GM23338 (cell line): ENCODE results near the gene NBAS. TPM values are rescaled to one million over a fixed set of nuclear protein-coding genes. Genes with fewer than 3 reads are reported as not detected.

Experiments
- ATAC-seq: fragments of 200-7000 bp; cut with Tn5 transposase; 3 replicates; pipeline ENCODE4 v1.9.1; 2020
- DNase-seq: peaks from one replicate; pipeline ENCODE4 v3.0.0-alpha.2; 2015; ENCODE audit warnings: low spot score
- H2AFZ ChIP-seq: fragments of 200-600 bp; sonication (generic); 2 replicates; pipeline ENCODE4 v1.8.0; 2016; ENCODE audit warnings: antibody characterized with exemption, mild to moderate bottlenecking, moderate library complexity
- H3F3A ChIP-seq: fragments of 200-600 bp; sonication (generic); replicated peaks from 2 replicates; pipeline ENCODE4 v1.8.0; 2017; ENCODE audit warnings: antibody characterized with exemption, mixed run types, low read depth
- H3K27ac ChIP-seq: fragments of 200-600 bp; sonication (generic); 2 replicates; pipeline ENCODE4 v1.6.1; 2016; ENCODE audit warnings: low read depth
- H3K27me3 ChIP-seq: fragments of 200-600 bp; sonication (generic); 2 replicates; pipeline ENCODE4 v1.8.0; 2016; ENCODE audit warnings: mild to moderate bottlenecking, mixed run types, moderate library complexity; ENCODE audit not compliant: insufficient read depth
- H3K36me3 ChIP-seq: fragments of 200-600 bp; sonication (generic); 2 replicates; pipeline ENCODE4 v1.8.0; 2016; ENCODE audit warnings: mild to moderate bottlenecking; ENCODE audit not compliant: insufficient read depth
- H3K4me1 ChIP-seq: fragments of 200-600 bp; sonication (generic); 2 replicates; pipeline ENCODE4 v1.8.0; 2016; ENCODE audit warnings: mild to moderate bottlenecking, moderate library complexity; ENCODE audit not compliant: insufficient read depth
- H3K4me2 ChIP-seq: fragments of 200-600 bp; sonication (generic); 2 replicates; pipeline ENCODE4 v1.7.1; 2017; ENCODE audit warnings: mixed run types
- H3K4me3 ChIP-seq: fragments of 200-600 bp; sonication (generic); 2 replicates; pipeline ENCODE4 v1.6.1; 2016; ENCODE audit warnings: mixed run types
- H3K79me2 ChIP-seq: fragments of 200-600 bp; sonication (generic); replicated peaks from 2 replicates; pipeline ENCODE4 v1.8.0; 2017; ENCODE audit warnings: mild to moderate bottlenecking; ENCODE audit not compliant: insufficient read depth
- H3K9me2 ChIP-seq: fragments of 200-600 bp; sonication (generic); 2 replicates; pipeline ENCODE4 v1.8.0; 2017; ENCODE audit not compliant: insufficient read depth
- H4K20me1 ChIP-seq: fragments of 200-600 bp; sonication (generic); replicated peaks from 2 replicates; pipeline ENCODE4 v1.8.0; 2017; ENCODE audit warnings: mild to moderate bottlenecking; ENCODE audit not compliant: insufficient read depth
- H3K27ac Mint-ChIP-seq: 2 replicates; pipeline ENCODE4 v1.8.0; 2020; ENCODE audit warnings: inconsistent platforms, mild to moderate bottlenecking, moderate library complexity, mixed read lengths
- H3K27me3 Mint-ChIP-seq: 3 replicates; pipeline ENCODE4 v1.8.0; 2022; ENCODE audit warnings: low read depth, mild to moderate bottlenecking, moderate library complexity, mixed read lengths, inconsistent platforms; ENCODE audit not compliant: insufficient read depth, poor library complexity
- H3K36me3 Mint-ChIP-seq: 3 replicates; pipeline ENCODE4 v1.8.0; 2021; ENCODE audit warnings: low read depth, mild to moderate bottlenecking, inconsistent platforms, moderate library complexity, mixed read lengths
- H3K4me1 Mint-ChIP-seq: 3 replicates; pipeline ENCODE4 v1.8.0; 2020; ENCODE audit warnings: mild to moderate bottlenecking, inconsistent platforms, mixed read lengths
- H3K4me3 Mint-ChIP-seq: 3 replicates; pipeline ENCODE4 v1.8.0; 2021; ENCODE audit warnings: moderate library complexity, mild to moderate bottlenecking, inconsistent platforms, mixed read lengths
- H3K9me3 Mint-ChIP-seq: 3 replicates; pipeline ENCODE4 v1.8.0; 2020; ENCODE audit warnings: moderate library complexity, mild to moderate bottlenecking, inconsistent platforms, mixed read lengths
- CREB1 ChIP-seq: fragments of 250-450 bp; sonication (Bioruptor Pico); IDR thresholded peaks from 2 replicates; pipeline ENCODE4 v1.5.0; 2020; ENCODE audit warnings: low read depth, mild to moderate bottlenecking, moderate library complexity
- EZH2 ChIP-seq: fragments of 200-600 bp; sonication (generic); IDR thresholded peaks from one replicate; pipeline ENCODE4 v1.8.0; 2017; ENCODE audit warnings: antibody characterized with exemption, mild to moderate bottlenecking, low read depth; ENCODE audit not compliant: unreplicated experiment
- EZH2phosphoT487 ChIP-seq: fragments of 200-600 bp; sonication (generic); IDR thresholded peaks from one replicate; pipeline ENCODE4 v1.8.1; 2018; ENCODE audit warnings: antibody characterized with exemption; ENCODE audit not compliant: unreplicated experiment
- JUNB ChIP-seq: IDR thresholded peaks from one replicate; pipeline ENCODE4 v1.6.1; 2016; ENCODE audit warnings: antibody characterized with exemption; ENCODE audit not compliant: unreplicated experiment
- NANOG ChIP-seq: IDR thresholded peaks from 2 replicates; pipeline ENCODE4 v1.6.1; 2016; ENCODE audit warnings: antibody characterized with exemption, borderline replicate concordance
- POLR2AphosphoS5 ChIP-seq: IDR thresholded peaks from 2 replicates; pipeline ENCODE4 v1.6.1; 2016; ENCODE audit warnings: antibody characterized with exemption, low read depth
- STAT1 ChIP-seq: IDR thresholded peaks from one replicate; pipeline ENCODE4 v1.6.1; 2016; ENCODE audit warnings: antibody characterized with exemption; ENCODE audit not compliant: unreplicated experiment
- ZNF114 ChIP-seq: fragments of 250-450 bp; sonication (Bioruptor Pico); IDR thresholded peaks from 2 replicates; pipeline ENCODE4 v1.5.0; 2020; ENCODE audit warnings: mild to moderate bottlenecking, moderate library complexity
- ZNF331 ChIP-seq: fragments of 250-450 bp; sonication (Bioruptor Pico); IDR thresholded peaks from 2 replicates; pipeline ENCODE4 v1.5.0; 2020; ENCODE audit warnings: low read depth, mild to moderate bottlenecking, moderate library complexity
- polyA plus RNA-seq: library from polyadenylated mRNA; unstranded; fragments of >200 nt; fragmentation: Nextera tagmentation; extraction: Ambion mirVana; gene quantifications from 2 replicates; pipeline ENCODE4 v1.2.1, GENCODE V29; 2016
- total RNA-seq: library from RNA; depleted of rRNA; stranded (reverse); fragments of >200 nt; shearing (Covaris generic); gene quantifications from 2 replicates; pipeline ENCODE4 v1.2.3, GENCODE V29; 2014
- TF ChIP-seq, protein P1 (sequence below): fragments of 250-450 bp; sonication (Bioruptor Pico); IDR thresholded peaks from 2 replicates; pipeline ENCODE4 v1.5.0; 2020; ENCODE audit warnings: mild to moderate bottlenecking, moderate library complexity
- TF ChIP-seq, protein P2 (sequence below): IDR thresholded peaks from 2 replicates; pipeline ENCODE4 v1.6.1; 2016; ENCODE audit warnings: antibody characterized with exemption
- TF ChIP-seq, protein P3 (sequence below): IDR thresholded peaks from one replicate; pipeline ENCODE4 v1.6.1; 2018; ENCODE audit warnings: antibody characterized with exemption; ENCODE audit not compliant: unreplicated experiment
- TF ChIP-seq, protein P4 (sequence below), 2 experiments: fragments of 200-600 bp in 1 of 2; sonication (generic) in 1 of 2; conservative IDR thresholded peaks; 2 replicates each; pipeline versions ENCODE4 v1.5.1 to v1.6.1; 2016 to 2017; ENCODE audit warnings: antibody characterized with exemption in 2 of 2, low read depth in 2 of 2, mild to moderate bottlenecking in 2 of 2, moderate library complexity in 1 of 2

NBAS gene
- total and polyA plus RNA-seq, 2 experiments from 2014 or later = 24.8 to 38.9 TPM

DNA sequence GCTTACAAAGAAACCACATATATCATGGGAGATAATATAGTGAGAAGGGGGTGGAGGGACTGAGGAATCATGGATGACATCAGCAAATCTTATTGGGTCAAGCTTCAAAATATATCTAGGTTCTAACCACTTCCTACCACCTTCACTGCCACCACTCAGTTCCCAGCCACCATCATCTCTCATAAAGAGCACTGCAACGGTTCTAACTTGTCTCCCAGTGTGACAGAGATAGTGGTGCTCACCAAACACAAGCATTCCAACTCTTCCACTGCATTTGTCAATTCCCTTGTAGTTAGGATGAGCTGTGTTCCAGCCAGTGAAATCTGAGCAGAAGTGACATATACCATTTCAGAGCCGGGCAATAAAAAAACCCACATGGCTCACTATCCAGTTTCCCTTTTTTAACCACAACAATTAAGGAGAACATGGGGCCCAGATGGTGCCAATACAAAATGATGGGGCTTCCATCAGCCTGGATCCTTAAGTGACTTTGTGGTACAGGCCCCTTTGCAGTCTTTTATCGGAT lies 318.1 kb downstream of the NBAS start:
- Mint-ChIP-seq H3K27me3 (no peaks in the 10 kb centered on the region), H3K4me3 (no peak overlapping the region), H3K36me3 (peaks cover 2% of the 10 kb centered on the region; the same call in 1 of the 3 replicates), H3K27ac (no peak overlapping the region), H3K4me1 (peaks cover 10% of the 10 kb centered on the region), H3K9me3 (no peaks in the 10 kb centered on the region)
- ATAC-seq (no peak), DNase-seq (no peak)
- H3K27ac ChIP-seq = no peak overlapping the region
- H2AFZ ChIP-seq = no peak overlapping the region
- no peaks in the 10 kb centered on the region for H3K36me3 ChIP-seq
- no peaks in the 10 kb centered on the region for H3K79me2 ChIP-seq
- no peaks in the 10 kb centered on the region for H3K27me3 ChIP-seq
- no peaks in the 10 kb centered on the region for H4K20me1 ChIP-seq
- no peak overlapping the region for H3K4me3 ChIP-seq
- TF ChIP-seq, protein P1, sequence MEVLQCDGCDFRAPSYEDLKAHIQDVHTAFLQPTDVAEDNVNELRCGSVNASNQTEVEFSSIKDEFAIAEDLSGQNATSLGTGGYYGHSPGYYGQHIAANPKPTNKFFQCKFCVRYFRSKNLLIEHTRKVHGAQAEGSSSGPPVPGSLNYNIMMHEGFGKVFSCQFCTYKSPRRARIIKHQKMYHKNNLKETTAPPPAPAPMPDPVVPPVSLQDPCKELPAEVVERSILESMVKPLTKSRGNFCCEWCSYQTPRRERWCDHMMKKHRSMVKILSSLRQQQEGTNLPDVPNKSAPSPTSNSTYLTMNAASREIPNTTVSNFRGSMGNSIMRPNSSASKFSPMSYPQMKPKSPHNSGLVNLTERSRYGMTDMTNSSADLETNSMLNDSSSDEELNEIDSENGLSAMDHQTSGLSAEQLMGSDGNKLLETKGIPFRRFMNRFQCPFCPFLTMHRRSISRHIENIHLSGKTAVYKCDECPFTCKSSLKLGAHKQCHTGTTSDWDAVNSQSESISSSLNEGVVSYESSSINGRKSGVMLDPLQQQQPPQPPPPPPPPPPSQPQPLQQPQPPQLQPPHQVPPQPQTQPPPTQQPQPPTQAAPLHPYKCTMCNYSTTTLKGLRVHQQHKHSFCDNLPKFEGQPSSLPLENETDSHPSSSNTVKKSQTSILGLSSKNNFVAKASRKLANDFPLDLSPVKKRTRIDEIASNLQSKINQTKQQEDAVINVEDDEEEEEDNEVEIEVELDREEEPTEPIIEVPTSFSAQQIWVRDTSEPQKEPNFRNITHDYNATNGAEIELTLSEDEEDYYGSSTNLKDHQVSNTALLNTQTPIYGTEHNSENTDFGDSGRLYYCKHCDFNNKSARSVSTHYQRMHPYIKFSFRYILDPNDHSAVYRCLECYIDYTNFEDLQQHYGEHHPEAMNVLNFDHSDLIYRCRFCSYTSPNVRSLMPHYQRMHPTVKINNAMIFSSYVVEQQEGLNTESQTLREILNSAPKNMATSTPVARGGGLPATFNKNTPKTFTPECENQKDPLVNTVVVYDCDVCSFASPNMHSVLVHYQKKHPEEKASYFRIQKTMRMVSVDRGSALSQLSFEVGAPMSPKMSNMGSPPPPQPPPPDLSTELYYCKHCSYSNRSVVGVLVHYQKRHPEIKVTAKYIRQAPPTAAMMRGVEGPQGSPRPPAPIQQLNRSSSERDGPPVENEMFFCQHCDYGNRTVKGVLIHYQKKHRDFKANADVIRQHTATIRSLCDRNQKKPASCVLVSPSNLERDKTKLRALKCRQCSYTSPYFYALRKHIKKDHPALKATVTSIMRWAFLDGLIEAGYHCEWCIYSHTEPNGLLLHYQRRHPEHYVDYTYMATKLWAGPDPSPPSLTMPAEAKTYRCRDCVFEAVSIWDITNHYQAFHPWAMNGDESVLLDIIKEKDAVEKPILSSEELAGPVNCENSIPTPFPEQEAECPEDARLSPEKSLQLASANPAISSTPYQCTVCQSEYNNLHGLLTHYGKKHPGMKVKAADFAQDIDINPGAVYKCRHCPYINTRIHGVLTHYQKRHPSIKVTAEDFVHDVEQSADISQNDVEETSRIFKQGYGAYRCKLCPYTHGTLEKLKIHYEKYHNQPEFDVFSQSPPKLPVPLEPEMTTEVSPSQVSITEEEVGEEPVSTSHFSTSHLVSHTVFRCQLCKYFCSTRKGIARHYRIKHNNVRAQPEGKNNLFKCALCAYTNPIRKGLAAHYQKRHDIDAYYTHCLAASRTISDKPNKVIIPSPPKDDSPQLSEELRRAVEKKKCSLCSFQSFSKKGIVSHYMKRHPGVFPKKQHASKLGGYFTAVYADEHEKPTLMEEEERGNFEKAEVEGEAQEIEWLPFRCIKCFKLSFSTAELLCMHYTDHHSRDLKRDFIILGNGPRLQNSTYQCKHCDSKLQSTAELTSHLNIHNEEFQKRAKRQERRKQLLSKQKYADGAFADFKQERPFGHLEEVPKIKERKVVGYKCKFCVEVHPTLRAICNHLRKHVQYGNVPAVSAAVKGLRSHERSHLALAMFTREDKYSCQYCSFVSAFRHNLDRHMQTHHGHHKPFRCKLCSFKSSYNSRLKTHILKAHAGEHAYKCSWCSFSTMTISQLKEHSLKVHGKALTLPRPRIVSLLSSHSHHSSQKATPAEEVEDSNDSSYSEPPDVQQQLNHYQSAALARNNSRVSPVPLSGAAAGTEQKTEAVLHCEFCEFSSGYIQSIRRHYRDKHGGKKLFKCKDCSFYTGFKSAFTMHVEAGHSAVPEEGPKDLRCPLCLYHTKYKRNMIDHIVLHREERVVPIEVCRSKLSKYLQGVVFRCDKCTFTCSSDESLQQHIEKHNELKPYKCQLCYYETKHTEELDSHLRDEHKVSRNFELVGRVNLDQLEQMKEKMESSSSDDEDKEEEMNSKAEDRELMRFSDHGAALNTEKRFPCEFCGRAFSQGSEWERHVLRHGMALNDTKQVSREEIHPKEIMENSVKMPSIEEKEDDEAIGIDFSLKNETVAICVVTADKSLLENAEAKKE (CRISPR knock-in tag) = no peak
- TF ChIP-seq JUNB (no peak), STAT1 (no peak), EZH2phosphoT487 (no peak), NANOG (no peak), CREB1 (CRISPR knock-in tag) (no peak), ZNF114 (CRISPR knock-in tag) (no peak), POLR2AphosphoS5 (no peak), EZH2 (no peak), ZNF331 (CRISPR knock-in tag) (no peak)
- TF ChIP-seq, protein P2, sequence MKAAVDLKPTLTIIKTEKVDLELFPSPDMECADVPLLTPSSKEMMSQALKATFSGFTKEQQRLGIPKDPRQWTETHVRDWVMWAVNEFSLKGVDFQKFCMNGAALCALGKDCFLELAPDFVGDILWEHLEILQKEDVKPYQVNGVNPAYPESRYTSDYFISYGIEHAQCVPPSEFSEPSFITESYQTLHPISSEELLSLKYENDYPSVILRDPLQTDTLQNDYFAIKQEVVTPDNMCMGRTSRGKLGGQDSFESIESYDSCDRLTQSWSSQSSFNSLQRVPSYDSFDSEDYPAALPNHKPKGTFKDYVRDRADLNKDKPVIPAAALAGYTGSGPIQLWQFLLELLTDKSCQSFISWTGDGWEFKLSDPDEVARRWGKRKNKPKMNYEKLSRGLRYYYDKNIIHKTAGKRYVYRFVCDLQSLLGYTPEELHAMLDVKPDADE = no peak
- TF ChIP-seq, protein P3, sequence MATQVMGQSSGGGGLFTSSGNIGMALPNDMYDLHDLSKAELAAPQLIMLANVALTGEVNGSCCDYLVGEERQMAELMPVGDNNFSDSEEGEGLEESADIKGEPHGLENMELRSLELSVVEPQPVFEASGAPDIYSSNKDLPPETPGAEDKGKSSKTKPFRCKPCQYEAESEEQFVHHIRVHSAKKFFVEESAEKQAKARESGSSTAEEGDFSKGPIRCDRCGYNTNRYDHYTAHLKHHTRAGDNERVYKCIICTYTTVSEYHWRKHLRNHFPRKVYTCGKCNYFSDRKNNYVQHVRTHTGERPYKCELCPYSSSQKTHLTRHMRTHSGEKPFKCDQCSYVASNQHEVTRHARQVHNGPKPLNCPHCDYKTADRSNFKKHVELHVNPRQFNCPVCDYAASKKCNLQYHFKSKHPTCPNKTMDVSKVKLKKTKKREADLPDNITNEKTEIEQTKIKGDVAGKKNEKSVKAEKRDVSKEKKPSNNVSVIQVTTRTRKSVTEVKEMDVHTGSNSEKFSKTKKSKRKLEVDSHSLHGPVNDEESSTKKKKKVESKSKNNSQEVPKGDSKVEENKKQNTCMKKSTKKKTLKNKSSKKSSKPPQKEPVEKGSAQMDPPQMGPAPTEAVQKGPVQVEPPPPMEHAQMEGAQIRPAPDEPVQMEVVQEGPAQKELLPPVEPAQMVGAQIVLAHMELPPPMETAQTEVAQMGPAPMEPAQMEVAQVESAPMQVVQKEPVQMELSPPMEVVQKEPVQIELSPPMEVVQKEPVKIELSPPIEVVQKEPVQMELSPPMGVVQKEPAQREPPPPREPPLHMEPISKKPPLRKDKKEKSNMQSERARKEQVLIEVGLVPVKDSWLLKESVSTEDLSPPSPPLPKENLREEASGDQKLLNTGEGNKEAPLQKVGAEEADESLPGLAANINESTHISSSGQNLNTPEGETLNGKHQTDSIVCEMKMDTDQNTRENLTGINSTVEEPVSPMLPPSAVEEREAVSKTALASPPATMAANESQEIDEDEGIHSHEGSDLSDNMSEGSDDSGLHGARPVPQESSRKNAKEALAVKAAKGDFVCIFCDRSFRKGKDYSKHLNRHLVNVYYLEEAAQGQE = no peak
- TF ChIP-seq, protein P4, sequence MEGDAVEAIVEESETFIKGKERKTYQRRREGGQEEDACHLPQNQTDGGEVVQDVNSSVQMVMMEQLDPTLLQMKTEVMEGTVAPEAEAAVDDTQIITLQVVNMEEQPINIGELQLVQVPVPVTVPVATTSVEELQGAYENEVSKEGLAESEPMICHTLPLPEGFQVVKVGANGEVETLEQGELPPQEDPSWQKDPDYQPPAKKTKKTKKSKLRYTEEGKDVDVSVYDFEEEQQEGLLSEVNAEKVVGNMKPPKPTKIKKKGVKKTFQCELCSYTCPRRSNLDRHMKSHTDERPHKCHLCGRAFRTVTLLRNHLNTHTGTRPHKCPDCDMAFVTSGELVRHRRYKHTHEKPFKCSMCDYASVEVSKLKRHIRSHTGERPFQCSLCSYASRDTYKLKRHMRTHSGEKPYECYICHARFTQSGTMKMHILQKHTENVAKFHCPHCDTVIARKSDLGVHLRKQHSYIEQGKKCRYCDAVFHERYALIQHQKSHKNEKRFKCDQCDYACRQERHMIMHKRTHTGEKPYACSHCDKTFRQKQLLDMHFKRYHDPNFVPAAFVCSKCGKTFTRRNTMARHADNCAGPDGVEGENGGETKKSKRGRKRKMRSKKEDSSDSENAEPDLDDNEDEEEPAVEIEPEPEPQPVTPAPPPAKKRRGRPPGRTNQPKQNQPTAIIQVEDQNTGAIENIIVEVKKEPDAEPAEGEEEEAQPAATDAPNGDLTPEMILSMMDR (conservative IDR thresholded peaks at IDR 0.05; ENCODE audit: low read depth in 2 of 2) = no peak
- no peaks in the 10 kb centered on the region for H3F3A ChIP-seq
- no peak overlapping the region for H3K4me2 ChIP-seq
- peaks cover 5% of the 10 kb centered on the region; the same call in 1 of the 2 replicates for H3K4me1 ChIP-seq
- H3K9me2 ChIP-seq = no peaks in the 10 kb centered on the region; the same call in 1 of the 2 replicates
